K562 (cell line): Measurements from ENCODE around the gene BICD1. TPM values are rescaled to one million over a fixed set of nuclear protein-coding genes. Genes with fewer than 3 reads are reported as not detected.

Experiments
- ATAC-seq: fragments of 200-7000 bp; cut with Tn5 transposase; 3 replicates; pipeline ENCODE4 v1.9.1; 2020; ENCODE audit warnings: moderate library complexity
- BruUV-seq: library from RNA; stranded (reverse); fragments of 400-500 nt; replicated peaks from 2 replicates; lab custom pipeline; 2021; lab: Mats Ljungman, UMichigan
- CTCF ChIA-PET: fragments of 300-600 bp; formaldehyde crosslinking; extraction: SDS; loops from one replicate; lab custom pipeline; 2021; ENCODE audit warnings: low intra/inter-chr PET ratio; lab: Yijun Ruan, JAX
- POLR2A ChIA-PET: fragments of 300-600, 350-650 bp; sonication (Branson Sonifier 250); formaldehyde crosslinking; extraction: SDS; loops from one replicate; lab custom pipeline; 2021; ENCODE audit warnings: antibody characterized with exemption, inconsistent platforms; lab: Yijun Ruan, JAX
- DNase-seq, 4 experiments: peaks; one replicate each; pipeline versions ENCODE4 v3.0.0 to v3.0.0-alpha.2; 2011 to 2018; ENCODE audit warnings: low spot score in 3 of 4, mixed read lengths in 3 of 4; ENCODE audit errors: extremely low read depth in 1 of 4
- FAIRE-seq: peaks from 2 replicates; lab custom pipeline; 2011; peaks lifted over from hg19 to GRCh38; lab: Jason Lieb, UNC
- H2AFZ ChIP-seq: 2 replicates; pipeline ENCODE4 v1.6.0; 2011; ENCODE audit warnings: low read depth, low read length, control low read depth, inconsistent platforms
- H3K27ac ChIP-seq: fragments of 200-600 bp; 3 replicates; pipeline ENCODE4 v1.8.0; 2011; ENCODE audit warnings: low read depth, mild to moderate bottlenecking, control low read depth, inconsistent platforms, low read length, moderate library complexity, mixed read lengths; ENCODE audit errors: extremely low read depth
- H3K27me3 ChIP-seq, 2 experiments: fragments of 300-600 bp in 1 of 2; 2 replicates in 1 of 2; 3 replicates in 1 of 2; pipeline versions ENCODE4 v1.6.0 to v1.8.0; 2011; ENCODE audit warnings: inconsistent platforms in 2 of 2, low read length in 2 of 2, mild to moderate bottlenecking in 1 of 2, mixed read lengths in 1 of 2, moderate library complexity in 1 of 2; ENCODE audit not compliant: control insufficient read depth in 2 of 2, insufficient read depth in 2 of 2
- H3K36me3 ChIP-seq: fragments of 300-600 bp; 3 replicates; pipeline ENCODE4 v1.8.0; 2011; ENCODE audit warnings: mild to moderate bottlenecking, low read length, inconsistent platforms; ENCODE audit not compliant: control insufficient read depth, insufficient read depth
- H3K4me1 ChIP-seq, 2 experiments: fragments of 200-600 bp in 1 of 2; replicated peaks in 1 of 2; 2 replicates in 1 of 2; 3 replicates in 1 of 2; pipeline versions ENCODE4 v1.5.1 to v1.8.0; 2011; ENCODE audit warnings: inconsistent platforms in 2 of 2, low read length in 2 of 2, mild to moderate bottlenecking in 1 of 2, mixed read lengths in 1 of 2, moderate library complexity in 1 of 2; ENCODE audit not compliant: control insufficient read depth in 2 of 2, insufficient read depth in 2 of 2
- H3K4me2 ChIP-seq: 2 replicates; pipeline ENCODE4 v1.6.1; 2011; ENCODE audit warnings: low read length, control low read depth, inconsistent platforms, mixed read lengths; ENCODE audit not compliant: insufficient read depth
- H3K4me3 ChIP-seq: fragments of 200-600 bp; sonication (generic), shearing (Covaris generic); 2 replicates; pipeline ENCODE4 v1.5.1; 2016; ENCODE audit warnings: control low read depth, inconsistent platforms
- H3K79me2 ChIP-seq: fragments of 200-600 bp; 3 replicates; pipeline ENCODE4 v1.8.0; 2011; ENCODE audit warnings: low read length, inconsistent platforms; ENCODE audit not compliant: control insufficient read depth, insufficient read depth
- H3K9ac ChIP-seq, 2 experiments: 2 replicates each; pipeline versions ENCODE4 v1.6.0 to v1.6.1; 2011; ENCODE audit warnings: low read depth in 2 of 2, low read length in 2 of 2, control low read depth in 1 of 2, inconsistent platforms in 1 of 2, mild to moderate bottlenecking in 1 of 2, mixed read lengths in 1 of 2; ENCODE audit not compliant: insufficient read depth in 1 of 2
- H3K9me1 ChIP-seq: one replicate; pipeline ENCODE4 v1.6.0; 2011; ENCODE audit warnings: inconsistent platforms, mild to moderate bottlenecking, low read length, moderate library complexity; ENCODE audit not compliant: control insufficient read depth, insufficient read depth
- H3K9me3 ChIP-seq: replicated peaks from 2 replicates; pipeline ENCODE4 v1.5.1; 2011; ENCODE audit warnings: low read depth, low read length, inconsistent platforms; ENCODE audit not compliant: control insufficient read depth, insufficient read depth
- H4K20me1 ChIP-seq: replicated peaks from 2 replicates; pipeline ENCODE4 v1.6.1; 2011; ENCODE audit warnings: low read length, inconsistent platforms, mixed read lengths; ENCODE audit not compliant: control insufficient read depth, insufficient read depth
- ARNT ChIP-seq, 2 experiments: fragments of 450-650 bp; IDR thresholded peaks; 2 replicates each; pipeline ENCODE4 v1.6.1; 2016; ENCODE audit warnings: mild to moderate bottlenecking in 1 of 2
- BRF2 ChIP-seq: IDR thresholded peaks from 3 replicates; pipeline ENCODE4 v1.6.1; 2011; ENCODE audit warnings: borderline replicate concordance, mild to moderate bottlenecking; ENCODE audit not compliant: insufficient read length, insufficient read depth
- ILK ChIP-seq: fragments of 450-650 bp; IDR thresholded peaks from 2 replicates; pipeline ENCODE4 v1.6.1; 2016; ENCODE audit warnings: missing genetic modification characterization, low read depth, mild to moderate bottlenecking, missing compliant biosample characterization, moderate library complexity, borderline replicate concordance
- NCOA1 ChIP-seq: fragments of 450-650 bp; IDR thresholded peaks from 2 replicates; pipeline ENCODE4 v1.6.1; 2016; ENCODE audit warnings: low read depth
- TEAD2 ChIP-seq: fragments of 450-650 bp; IDR thresholded peaks from 2 replicates; pipeline ENCODE4 v1.6.1; 2016; ENCODE audit warnings: missing genetic modification characterization, control low read depth, missing compliant biosample characterization
- ZFP36 ChIP-seq: fragments of 150-350 bp; IDR thresholded peaks from 2 replicates; pipeline ENCODE4 v1.6.1; 2018; ENCODE audit warnings: low read length, low read depth; ENCODE audit not compliant: partially characterized antibody
- WGBS: fragments of 100-300 bp; shearing (Covaris generic); methylation state at CpG from one replicate; pipeline ENCODE4 v1.1.6; 2016; ENCODE audit warnings: low coverage, mixed read lengths; ENCODE audit not compliant: insufficient coverage; ENCODE audit errors: missing lambda C conversion rate; 5-methylcytosine and 5-hydroxymethylcytosine counted together
- in situ Hi-C: fragments of 300-500 bp; cut with MboI; formaldehyde crosslinking; loops from 4 replicates; pipeline ENCODE4 v1.15.0; 2018; ENCODE audit warnings: inconsistent platforms, mixed read lengths
- intact Hi-C: fragments of 100-400 bp; cut with micrococcal nuclease; formaldehyde crosslinking; loops from 2 replicates; pipeline ENCODE4 v1.14.2; 2022
- polyA plus RNA-seq, 8 experiments: library from polyadenylated mRNA; depleted of rRNA in 4 of 8; stranded (reverse) in 5 of 8; unstranded in 3 of 8; fragments of >200 nt; fragmentation: Nextera tagmentation in 2 of 8; fragmentation: Illumina TruSeq in 1 of 8; extraction: Ambion mirVana in 2 of 8; extraction: Trizol in 1 of 8; gene quantifications; 2 replicates each; pipeline versions ENCODE4 v1.2.1 to v1.2.3, GENCODE V29; 2011 to 2014; ENCODE audit warnings: inconsistent platforms in 1 of 8, missing spikeins in 1 of 8
- total RNA-seq, 7 experiments: library from RNA; depleted of rRNA in 6 of 7; stranded (reverse); fragments of >200 nt in 6 of 7; fragmentation: Illumina TruSeq in 2 of 7; extraction: Trizol in 2 of 7; gene quantifications; 2 replicates each; pipeline versions ENCODE4 v1.2.1 to v1.2.3, GENCODE V29; 2011 to 2021; ENCODE audit warnings: low replicate concordance in 1 of 7
- TF ChIP-seq, protein P1 (sequence below): fragments of 150-350 bp; IDR thresholded peaks from 2 replicates; pipeline ENCODE4 v1.6.1; 2014; ENCODE audit warnings: low read depth, mild to moderate bottlenecking, low read length, borderline replicate concordance

Gene BICD1
- total and polyA plus RNA-seq, 9 of the 15 experiments (the other 6 are each of a cell fraction or from before 2014, with no cell fraction given) = 3.5 to 21.1 (median 12.5) TPM

- TF ChIP-seq ILK (tag) = no peak
These were observed 104.6 kb downstream of the BICD1 start (continued) for GRCh38 chr12:32211066-32211899.

GRCh38 chr12:32211900-32212156, 105.2 kb downstream of the BICD1 start:
- no peaks in the 10 kb centered on the region for H3K4me1 ChIP-seq
- ATAC-seq = no peak

More at GRCh38 chr12:32211900-32212156, 105.2 kb downstream of the BICD1 start:
- Histone ChIP-seq H3K9ac (no peak overlapping the region), H4K20me1 (no peaks in the 10 kb centered on the region), H3K36me3 (no peaks in the 10 kb centered on the region), H3K4me2 (no peak overlapping the region), H3K9me1 (no peaks in the 10 kb centered on the region), H2AFZ (no peak overlapping the region), H3K27ac (no peak overlapping the region), H3K4me3 (no peak overlapping the region), H3K9me3 (no peaks in the 10 kb centered on the region), H3K79me2 (no peaks in the 10 kb centered on the region), H3K27me3 (no peaks in the 10 kb centered on the region)
- POLR2A ChIA-PET = no interaction called here
- no TSS peak for BruUV-seq
- in situ Hi-C loops (no loop called here), intact Hi-C loops (no loop called here)
- DNase-seq (no peak), FAIRE-seq (no peak)
- no peak for TF ChIP-seq TEAD2
- TF ChIP-seq, protein P1, sequence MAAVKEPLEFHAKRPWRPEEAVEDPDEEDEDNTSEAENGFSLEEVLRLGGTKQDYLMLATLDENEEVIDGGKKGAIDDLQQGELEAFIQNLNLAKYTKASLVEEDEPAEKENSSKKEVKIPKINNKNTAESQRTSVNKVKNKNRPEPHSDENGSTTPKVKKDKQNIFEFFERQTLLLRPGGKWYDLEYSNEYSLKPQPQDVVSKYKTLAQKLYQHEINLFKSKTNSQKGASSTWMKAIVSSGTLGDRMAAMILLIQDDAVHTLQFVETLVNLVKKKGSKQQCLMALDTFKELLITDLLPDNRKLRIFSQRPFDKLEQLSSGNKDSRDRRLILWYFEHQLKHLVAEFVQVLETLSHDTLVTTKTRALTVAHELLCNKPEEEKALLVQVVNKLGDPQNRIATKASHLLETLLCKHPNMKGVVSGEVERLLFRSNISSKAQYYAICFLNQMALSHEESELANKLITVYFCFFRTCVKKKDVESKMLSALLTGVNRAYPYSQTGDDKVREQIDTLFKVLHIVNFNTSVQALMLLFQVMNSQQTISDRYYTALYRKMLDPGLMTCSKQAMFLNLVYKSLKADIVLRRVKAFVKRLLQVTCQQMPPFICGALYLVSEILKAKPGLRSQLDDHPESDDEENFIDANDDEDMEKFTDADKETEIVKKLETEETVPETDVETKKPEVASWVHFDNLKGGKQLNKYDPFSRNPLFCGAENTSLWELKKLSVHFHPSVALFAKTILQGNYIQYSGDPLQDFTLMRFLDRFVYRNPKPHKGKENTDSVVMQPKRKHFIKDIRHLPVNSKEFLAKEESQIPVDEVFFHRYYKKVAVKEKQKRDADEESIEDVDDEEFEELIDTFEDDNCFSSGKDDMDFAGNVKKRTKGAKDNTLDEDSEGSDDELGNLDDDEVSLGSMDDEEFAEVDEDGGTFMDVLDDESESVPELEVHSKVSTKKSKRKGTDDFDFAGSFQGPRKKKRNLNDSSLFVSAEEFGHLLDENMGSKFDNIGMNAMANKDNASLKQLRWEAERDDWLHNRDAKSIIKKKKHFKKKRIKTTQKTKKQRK = no peak
- TF ChIP-seq BRF2 = no peak
- TF ChIP-seq ZFP36 = no peak
- no peak for TF ChIP-seq NCOA1
- TF ChIP-seq ARNT (IDR thresholded peaks at IDR 0.05) = no peak
- WGBS = 18% methylated on average over 2 of the region's 2 CpGs
- CTCF ChIA-PET = no interaction called here
